NCI-H69 (cell line): ENCODE data around the gene TPMT.
"Not testable (repeated sequence)": the region's sequence is repeated elsewhere in the genome, so short reads cannot be mapped to it uniquely, and the experiment has no call there.

Source experiments
- DNase-seq: peaks from one replicate; lab custom pipeline; 2025; lab: John Stamatoyannopoulos, UW

TPMT gene

GRCh38 chr6:18154507-18155149 lies at the start of gene TPMT:
Gene TPMT, minus strand, starts transcription at chr6:18155077. Its CDS starts 5,950 bp downstream, at chr6:18149127.
- DNase-seq = peak; percentile 99

- no peak for DNase-seq
These were observed 48.9 kb upstream of the TPMT start for GRCh38 chr6:18203786-18204185.

- no peak for DNase-seq
These were observed 37.1 kb upstream of the TPMT start for GRCh38 chr6:18192026-18192425.

- DNase-seq = no peak
These were observed 34.3 kb upstream of the TPMT start for GRCh38 chr6:18189196-18189595.

- no peak for DNase-seq
These were observed 32.8 kb upstream of the TPMT start for GRCh38 chr6:18187701-18188100.

- DNase-seq = no peak
These were observed 31.8 kb upstream of the TPMT start for GRCh38 chr6:18186540-18187250.

- no peak for DNase-seq
These were observed 31.2 kb upstream of the TPMT start for GRCh38 chr6:18186033-18186432.

- DNase-seq = no peak
These were observed 30.7 kb upstream of the TPMT start for GRCh38 chr6:18185624-18186023.

GRCh38 chr6:18183766-18184165 lies 28.9 kb upstream of the TPMT start:
- DNase-seq = no peak

- DNase-seq = no peak
These were observed 27.7 kb upstream of the TPMT start for GRCh38 chr6:18182568-18182967.

- DNase-seq = no peak
These were observed 25.0 kb upstream of the TPMT start for GRCh38 chr6:18179770-18180356.

GRCh38 chr6:18178960-18179615 lies 24.2 kb upstream of the TPMT start:
- DNase-seq = no peak

- peak; percentile 29 for DNase-seq
These were observed 22.5 kb upstream of the TPMT start for GRCh38 chr6:18177286-18177965.

GRCh38 chr6:18176198-18176597 lies 21.3 kb upstream of the TPMT start:
- not testable (repeated sequence) for DNase-seq

GRCh38 chr6:18171871-18172270 lies 17.0 kb upstream of the TPMT start:
- DNase-seq = no peak

GRCh38 chr6:18168264-18168663 lies 13.4 kb upstream of the TPMT start:
- DNase-seq = no peak

GRCh38 chr6:18166312-18167036 lies 11.6 kb upstream of the TPMT start:
- DNase-seq = no peak

- no peak for DNase-seq
These were observed 10.9 kb upstream of the TPMT start for GRCh38 chr6:18165751-18166150.

GRCh38 chr6:18162401-18162800 lies 7.5 kb upstream of the TPMT start:
- no peak for DNase-seq

- no peak for DNase-seq
These were observed 6.6 kb upstream of the TPMT start for GRCh38 chr6:18161431-18161830.

GRCh38 chr6:18160911-18161310 lies 6.0 kb upstream of the TPMT start:
- DNase-seq = no peak
